A673 (cell line): Measurements from ENCODE around the gene TP53I11. TPM values are rescaled to one million over a fixed set of nuclear protein-coding genes. Genes with fewer than 3 reads are reported as not detected.
A peak's percentile ranks its signal among the peaks of the same experiment; 100 is the strongest.

Experiments
- BruUV-seq: library from RNA; stranded (reverse); fragments of 400-500 nt; replicated peaks from 2 replicates; lab custom pipeline; 2021; lab: Mats Ljungman, UMichigan
- CTCF ChIA-PET: fragments of 300-600 bp; sonication (Branson Sonifier 250); formaldehyde crosslinking; loops from one replicate; lab custom pipeline; 2022; ENCODE audit warnings: antibody characterized with exemption; lab: Charles Lee
- POLR2A ChIA-PET: fragments of 300-600 bp; sonication (Branson Sonifier 250); formaldehyde crosslinking; loops from one replicate; lab custom pipeline; 2022; ENCODE audit warnings: antibody characterized with exemption; ENCODE audit not compliant: low non-redundant PET; lab: Charles Lee
- DNase-seq: peaks from one replicate; pipeline ENCODE4 v3.0.0-alpha.2; 2015; ENCODE audit warnings: low spot score
- H3K27ac ChIP-seq: fragments of 200-600 bp; sonication (generic); 2 replicates; pipeline ENCODE4 v1.5.1; 2016; ENCODE audit warnings: mixed run types, low read depth, mild to moderate bottlenecking, mixed read lengths, antibody characterized with exemption, low read length; ENCODE audit not compliant: poor library complexity, severe bottlenecking
- H3K27me3 ChIP-seq: fragments of 200-600 bp; sonication (generic); replicated peaks from 2 replicates; pipeline ENCODE4 v1.6.1; 2017; ENCODE audit warnings: mixed run types, low read depth, mild to moderate bottlenecking, mixed read lengths, antibody characterized with exemption, low read length; ENCODE audit not compliant: insufficient read depth, poor library complexity
- H3K36me3 ChIP-seq: fragments of 200-600 bp; sonication (generic); 2 replicates; pipeline ENCODE4 v1.6.1; 2016; ENCODE audit warnings: mixed run types, mild to moderate bottlenecking, mixed read lengths, antibody characterized with exemption, low read length; ENCODE audit not compliant: insufficient read depth, poor library complexity, severe bottlenecking
- H3K4me1 ChIP-seq: fragments of 200-600 bp; sonication (generic); 2 replicates; pipeline ENCODE4 v1.6.1; 2017; ENCODE audit warnings: mixed run types, mild to moderate bottlenecking, mixed read lengths, antibody characterized with exemption, low read length; ENCODE audit not compliant: insufficient read depth, poor library complexity, severe bottlenecking
- H3K4me3 ChIP-seq: fragments of 200-600 bp; sonication (generic); 2 replicates; pipeline ENCODE4 v1.5.1; 2016; ENCODE audit warnings: low read depth, mixed run types, mild to moderate bottlenecking, mixed read lengths, low read length; ENCODE audit not compliant: poor library complexity, severe bottlenecking
- H3K9me3 ChIP-seq: fragments of 200-600 bp; sonication (generic); 2 replicates; pipeline ENCODE4 v1.6.1; 2016; ENCODE audit warnings: mixed run types, low read depth, mild to moderate bottlenecking, mixed read lengths, antibody characterized with exemption, low read length; ENCODE audit not compliant: poor library complexity, severe bottlenecking
- EZH2 ChIP-seq: fragments of 200-600 bp; sonication (generic); IDR thresholded peaks from 2 replicates; pipeline ENCODE4 v1.6.1; 2017; ENCODE audit warnings: borderline replicate concordance, low read depth, mild to moderate bottlenecking, mixed read lengths, antibody characterized with exemption, low read length; ENCODE audit not compliant: poor library complexity, severe bottlenecking
- intact Hi-C: fragments of 100-400 bp; cut with micrococcal nuclease; formaldehyde crosslinking; loops from one replicate; pipeline ENCODE4 v1.10.0; 2022; ENCODE audit not compliant: unreplicated experiment
- total RNA-seq: library from RNA; stranded (reverse); gene quantifications from 2 replicates; pipeline ENCODE4 v1.2.3, GENCODE V29; 2021
- TF ChIP-seq, protein P1 (sequence below): fragments of 300-800, 200-600 bp; sonication (generic); conservative IDR thresholded peaks from 2 replicates; pipeline ENCODE4 v1.5.1; 2017; ENCODE audit warnings: low read depth, mild to moderate bottlenecking, antibody characterized with exemption, low read length, moderate library complexity, mixed read lengths

The TP53I11 gene
- total RNA-seq, 1 experiment from 2014 or later = 52.0 TPM

DNA sequence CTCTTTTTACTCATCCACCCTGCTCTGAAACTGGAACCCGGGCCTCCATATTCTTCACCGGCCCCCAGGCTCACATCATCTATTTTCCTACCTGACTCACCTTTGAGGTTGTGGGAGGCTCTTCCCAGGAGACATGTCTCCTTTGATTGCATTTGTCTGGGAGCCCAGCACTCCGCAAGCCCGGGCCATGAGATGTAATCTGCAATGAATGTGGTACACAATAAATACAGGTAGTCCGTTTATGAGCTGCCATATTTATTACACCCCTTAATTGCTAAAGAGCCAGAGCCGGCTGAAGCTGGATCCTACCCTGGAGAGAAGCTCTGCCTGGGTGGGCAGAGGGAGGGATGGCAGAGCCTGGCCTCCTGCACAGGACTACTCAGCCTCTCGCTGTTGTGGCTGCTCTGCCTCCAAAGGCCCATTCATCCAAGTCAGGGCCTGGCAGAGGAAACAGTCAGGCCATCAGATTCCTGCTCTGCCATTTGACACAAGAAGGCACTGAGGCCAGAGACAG is 49.5 kb downstream of the TP53I11 start:
- ChIA-PET CTCF (interaction anchor here (1.5 kb wide), 1 partner anchor 10 kb away, joined by 5 read pairs; no protein-coding TSS in a partner anchor), POLR2A (no interaction called here)
- intact Hi-C loops = no loop called here
- no peaks in the 10 kb centered on the region for H3K27me3 ChIP-seq
- TF ChIP-seq, protein P1, sequence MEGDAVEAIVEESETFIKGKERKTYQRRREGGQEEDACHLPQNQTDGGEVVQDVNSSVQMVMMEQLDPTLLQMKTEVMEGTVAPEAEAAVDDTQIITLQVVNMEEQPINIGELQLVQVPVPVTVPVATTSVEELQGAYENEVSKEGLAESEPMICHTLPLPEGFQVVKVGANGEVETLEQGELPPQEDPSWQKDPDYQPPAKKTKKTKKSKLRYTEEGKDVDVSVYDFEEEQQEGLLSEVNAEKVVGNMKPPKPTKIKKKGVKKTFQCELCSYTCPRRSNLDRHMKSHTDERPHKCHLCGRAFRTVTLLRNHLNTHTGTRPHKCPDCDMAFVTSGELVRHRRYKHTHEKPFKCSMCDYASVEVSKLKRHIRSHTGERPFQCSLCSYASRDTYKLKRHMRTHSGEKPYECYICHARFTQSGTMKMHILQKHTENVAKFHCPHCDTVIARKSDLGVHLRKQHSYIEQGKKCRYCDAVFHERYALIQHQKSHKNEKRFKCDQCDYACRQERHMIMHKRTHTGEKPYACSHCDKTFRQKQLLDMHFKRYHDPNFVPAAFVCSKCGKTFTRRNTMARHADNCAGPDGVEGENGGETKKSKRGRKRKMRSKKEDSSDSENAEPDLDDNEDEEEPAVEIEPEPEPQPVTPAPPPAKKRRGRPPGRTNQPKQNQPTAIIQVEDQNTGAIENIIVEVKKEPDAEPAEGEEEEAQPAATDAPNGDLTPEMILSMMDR = no peak
- H3K36me3 ChIP-seq = no peaks in the 10 kb centered on the region
- H3K27ac ChIP-seq = no peak overlapping the region
- no TSS peak for BruUV-seq
- H3K4me3 ChIP-seq = no peak overlapping the region
- no peaks in the 10 kb centered on the region for H3K4me1 ChIP-seq
- DNase-seq = no peak
- no peaks in the 10 kb centered on the region for H3K9me3 ChIP-seq

DNA sequence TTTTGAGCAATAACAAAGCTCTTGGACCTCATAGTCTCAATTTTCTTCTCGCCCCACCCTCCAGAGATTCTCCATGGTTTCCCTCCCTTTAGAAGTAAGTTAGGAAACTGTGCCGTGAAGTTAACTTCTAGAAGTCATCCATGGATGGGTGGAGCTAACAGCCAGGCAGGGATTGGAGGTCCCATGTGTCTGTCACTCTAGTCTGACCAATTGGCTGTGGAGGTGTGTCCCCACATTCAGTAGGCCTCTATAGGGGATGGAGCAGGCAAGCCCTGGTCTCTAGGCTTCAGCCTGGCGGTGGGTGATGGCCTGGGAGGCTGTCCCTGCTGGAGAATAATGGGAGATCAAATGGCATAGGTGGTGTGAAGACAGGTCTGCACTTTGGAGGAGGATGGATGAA is 50.7 kb downstream of the TP53I11 start:
- Histone ChIP-seq H3K4me1 (no peaks in the 10 kb centered on the region), H3K9me3 (no peaks in the 10 kb centered on the region), H3K27me3 (no peaks in the 10 kb centered on the region), H3K27ac (no peak overlapping the region), H3K4me3 (no peak overlapping the region), H3K36me3 (no peaks in the 10 kb centered on the region)
- ChIA-PET POLR2A (no interaction called here), CTCF (interaction anchor here (0.6 to 1.5 kb wide), 4 partner anchors 11 to 344 kb away, joined by 3 to 7 read pairs (median 4); no protein-coding TSS in a partner anchor)
- intact Hi-C loops = loop anchor here (5.0 kb wide), 1 partner anchor 343 kb away; no protein-coding TSS in a partner anchor
- TF ChIP-seq, protein P1 = no peak
- TF ChIP-seq EZH2 = no peak
- no TSS peak for BruUV-seq
- DNase-seq = peak; percentile 92

DNA sequence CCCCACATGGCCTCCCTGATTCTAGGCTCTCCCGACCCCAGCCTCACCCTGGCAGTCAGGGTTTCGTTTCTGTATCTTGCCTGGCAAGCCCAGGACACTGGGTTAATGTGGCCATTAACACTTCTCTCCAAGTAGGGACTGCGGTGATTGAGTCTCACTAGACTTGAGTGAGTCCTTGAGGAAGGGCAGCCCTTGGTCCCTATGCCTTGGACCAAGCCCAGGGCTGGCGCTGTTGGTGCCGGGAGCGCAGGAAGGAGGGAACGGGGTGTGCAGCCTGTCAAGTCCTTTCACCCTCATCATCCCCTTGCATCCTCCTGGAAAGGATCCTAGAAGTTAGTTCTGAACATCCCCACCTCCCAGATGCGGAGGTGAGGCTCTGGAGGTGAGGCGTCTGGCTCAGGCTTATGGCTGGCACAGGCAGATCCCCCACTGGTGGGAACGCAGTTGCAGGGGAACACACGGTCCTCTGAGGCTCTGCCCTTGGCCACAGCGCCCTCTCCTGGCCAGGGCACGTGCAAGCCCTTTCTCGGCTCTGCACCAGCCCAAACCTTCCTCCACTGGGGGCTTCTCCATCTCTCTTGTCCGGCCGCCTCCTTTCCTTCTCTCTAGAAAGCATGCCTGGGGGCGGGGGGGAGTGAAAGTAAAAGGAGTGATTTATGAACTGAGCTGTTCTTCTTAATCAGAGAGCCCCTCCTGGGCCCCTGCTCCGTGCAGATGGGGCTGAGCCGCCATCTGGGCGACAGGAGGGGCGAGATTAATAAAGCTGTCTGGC is 56.7 kb downstream of the TP53I11 start:
- Histone ChIP-seq H3K4me3 (no peak overlapping the region), H3K27ac (no peak overlapping the region), H3K27me3 (no peaks in the 10 kb centered on the region), H3K4me1 (peaks cover 12% of the 10 kb centered on the region), H3K9me3 (no peaks in the 10 kb centered on the region), H3K36me3 (no peaks in the 10 kb centered on the region)
- peak; percentile 93 for DNase-seq
- intact Hi-C loops = loop anchor here (1.0 kb wide), 2 partner anchors 166 to 273 kb away; no protein-coding TSS in a partner anchor
- ChIA-PET CTCF (interaction anchor here (0.7 to 1.8 kb wide), 6 partner anchors 17 to 281 kb away, joined by 3 to 6 read pairs (median 3); no protein-coding TSS in a partner anchor), POLR2A (no interaction called here)
- TF ChIP-seq EZH2 = no peak
- TF ChIP-seq, protein P1 = peak; percentile 100
- no TSS peak for BruUV-seq
